ENCODE results near the gene PRM1. TPM values are rescaled to one million over a fixed set of nuclear protein-coding genes. Genes with fewer than 3 reads are reported as not detected.

Gene PRM1
- total and polyA plus RNA-seq, 2 of the 13 experiments (the other 11 are each of a cell fraction or from before 2014, with no cell fraction given) = not detected

DNA sequence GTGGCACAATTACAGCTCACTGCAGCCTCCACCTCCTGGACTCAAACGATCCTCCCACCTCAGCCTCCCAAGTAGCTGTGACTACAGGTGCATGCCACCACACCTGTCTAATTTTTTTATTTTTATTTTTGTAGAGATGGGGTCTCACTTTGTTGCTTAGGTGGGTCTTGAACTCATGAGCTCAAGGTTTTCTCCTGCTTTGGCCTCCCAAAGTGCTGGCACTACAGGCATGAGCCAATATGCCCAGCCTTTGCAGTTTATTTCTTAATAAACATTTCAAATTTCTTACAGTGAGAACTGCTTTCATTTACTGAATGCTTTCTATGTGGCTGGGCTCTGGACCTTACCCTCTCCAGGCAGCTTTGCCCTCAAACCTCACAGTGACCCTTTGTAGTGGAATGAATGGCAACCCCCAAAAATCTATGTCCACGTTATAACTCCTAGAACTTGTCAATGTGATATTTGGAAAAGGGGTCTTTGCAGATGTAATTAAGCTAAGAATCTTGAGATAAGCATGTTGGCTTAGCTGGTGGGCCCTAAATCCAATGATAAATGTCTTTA, 10.4 kb downstream of the PRM1 start (continued):
- TF ChIP-seq, protein P1, sequence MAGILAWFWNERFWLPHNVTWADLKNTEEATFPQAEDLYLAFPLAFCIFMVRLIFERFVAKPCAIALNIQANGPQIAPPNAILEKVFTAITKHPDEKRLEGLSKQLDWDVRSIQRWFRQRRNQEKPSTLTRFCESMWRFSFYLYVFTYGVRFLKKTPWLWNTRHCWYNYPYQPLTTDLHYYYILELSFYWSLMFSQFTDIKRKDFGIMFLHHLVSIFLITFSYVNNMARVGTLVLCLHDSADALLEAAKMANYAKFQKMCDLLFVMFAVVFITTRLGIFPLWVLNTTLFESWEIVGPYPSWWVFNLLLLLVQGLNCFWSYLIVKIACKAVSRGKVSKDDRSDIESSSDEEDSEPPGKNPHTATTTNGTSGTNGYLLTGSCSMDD (CRISPR knock-in tag; IDR thresholded peaks at IDR 0.05) = no peak
- TF ChIP-seq TEAD3 (CRISPR knock-in tag; optimal IDR thresholded peaks at IDR 0.05; ENCODE audit: borderline replicate concordance) (peak; percentile 53), MIER2 (CRISPR knock-in tag; IDR thresholded peaks at IDR 0.05) (no peak), FOXP1 (IDR thresholded peaks at IDR 0.05) (no peak), FOXP1 (CRISPR knock-in tag; IDR thresholded peaks at IDR 0.05) (no peak), ZFP41 (CRISPR knock-in tag; IDR thresholded peaks at IDR 0.05; ENCODE audit: borderline replicate concordance) (no peak), ZNF768 (CRISPR knock-in tag; IDR thresholded peaks at IDR 0.05) (no peak), FOXO1 (CRISPR knock-in tag; IDR thresholded peaks at IDR 0.05) (no peak), ZNF543 (CRISPR knock-in tag; IDR thresholded peaks at IDR 0.05) (no peak), ZBTB1 (CRISPR knock-in tag; IDR thresholded peaks at IDR 0.05; ENCODE audit: borderline replicate concordance) (no peak), ZNF614 (CRISPR knock-in tag; IDR thresholded peaks at IDR 0.05; ENCODE audit: borderline replicate concordance) (no peak), NFIC (IDR thresholded peaks at IDR 0.05; ENCODE audit: low read length) (no peak), SALL2 (CRISPR knock-in tag; IDR thresholded peaks at IDR 0.05) (no peak), PHF21A (CRISPR knock-in tag; IDR thresholded peaks at IDR 0.05) (no peak), MEF2D (CRISPR knock-in tag; IDR thresholded peaks at IDR 0.05) (0 out of 2 replicates have a peak, but pooled peaks have one; percentile 12), ATF7 (IDR thresholded peaks at IDR 0.05) (no peak), ATF7 (CRISPR knock-in tag; IDR thresholded peaks at IDR 0.05) (no peak), THAP11 (CRISPR knock-in tag; IDR thresholded peaks at IDR 0.05) (no peak), HOXD1 (CRISPR knock-in tag; IDR thresholded peaks at IDR 0.05) (no peak), NFKB2 (CRISPR knock-in tag; IDR thresholded peaks at IDR 0.05; ENCODE audit: borderline replicate concordance) (no peak), TCF12 (IDR thresholded peaks at IDR 0.05) (no peak), TCF12 (CRISPR knock-in tag; IDR thresholded peaks at IDR 0.05) (no peak), TP53 (CRISPR knock-in tag; conservative IDR thresholded peaks at IDR 0.05) (no peak), RNF2 (conservative IDR thresholded peaks at IDR 0.05; ENCODE audit: low read depth) (no peak), ARHGAP35 (CRISPR knock-in tag; IDR thresholded peaks at IDR 0.05; ENCODE audit: borderline replicate concordance) (no peak), ONECUT2 (CRISPR knock-in tag; IDR thresholded peaks at IDR 0.05) (no peak), CHD2 (IDR thresholded peaks at IDR 0.05; ENCODE audit: low read depth, low read length) (no peak)
- TF ChIP-seq, protein P2, sequence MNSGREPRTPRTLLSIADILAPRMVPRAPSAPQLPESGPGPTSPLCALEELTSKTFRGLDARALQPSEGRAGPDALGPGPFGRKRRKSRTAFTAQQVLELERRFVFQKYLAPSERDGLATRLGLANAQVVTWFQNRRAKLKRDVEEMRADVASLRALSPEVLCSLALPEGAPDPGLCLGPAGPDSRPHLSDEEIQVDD (CRISPR knock-in tag; IDR thresholded peaks at IDR 0.05; ENCODE audit: borderline replicate concordance) = no peak
- TF ChIP-seq, protein P3, sequence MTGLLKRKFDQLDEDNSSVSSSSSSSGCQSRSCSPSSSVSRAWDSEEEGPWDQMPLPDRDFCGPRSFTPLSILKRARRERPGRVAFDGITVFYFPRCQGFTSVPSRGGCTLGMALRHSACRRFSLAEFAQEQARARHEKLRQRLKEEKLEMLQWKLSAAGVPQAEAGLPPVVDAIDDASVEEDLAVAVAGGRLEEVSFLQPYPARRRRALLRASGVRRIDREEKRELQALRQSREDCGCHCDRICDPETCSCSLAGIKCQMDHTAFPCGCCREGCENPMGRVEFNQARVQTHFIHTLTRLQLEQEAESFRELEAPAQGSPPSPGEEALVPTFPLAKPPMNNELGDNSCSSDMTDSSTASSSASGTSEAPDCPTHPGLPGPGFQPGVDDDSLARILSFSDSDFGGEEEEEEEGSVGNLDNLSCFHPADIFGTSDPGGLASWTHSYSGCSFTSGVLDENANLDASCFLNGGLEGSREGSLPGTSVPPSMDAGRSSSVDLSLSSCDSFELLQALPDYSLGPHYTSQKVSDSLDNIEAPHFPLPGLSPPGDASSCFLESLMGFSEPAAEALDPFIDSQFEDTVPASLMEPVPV (CRISPR knock-in tag; IDR thresholded peaks at IDR 0.05) = no peak
- TF ChIP-seq, protein P4, sequence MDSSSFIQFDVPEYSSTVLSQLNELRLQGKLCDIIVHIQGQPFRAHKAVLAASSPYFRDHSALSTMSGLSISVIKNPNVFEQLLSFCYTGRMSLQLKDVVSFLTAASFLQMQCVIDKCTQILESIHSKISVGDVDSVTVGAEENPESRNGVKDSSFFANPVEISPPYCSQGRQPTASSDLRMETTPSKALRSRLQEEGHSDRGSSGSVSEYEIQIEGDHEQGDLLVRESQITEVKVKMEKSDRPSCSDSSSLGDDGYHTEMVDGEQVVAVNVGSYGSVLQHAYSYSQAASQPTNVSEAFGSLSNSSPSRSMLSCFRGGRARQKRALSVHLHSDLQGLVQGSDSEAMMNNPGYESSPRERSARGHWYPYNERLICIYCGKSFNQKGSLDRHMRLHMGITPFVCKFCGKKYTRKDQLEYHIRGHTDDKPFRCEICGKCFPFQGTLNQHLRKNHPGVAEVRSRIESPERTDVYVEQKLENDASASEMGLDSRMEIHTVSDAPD (CRISPR knock-in tag; IDR thresholded peaks at IDR 0.05) = peak; percentile 69; the same call in 1 of the 2 replicates
